Epithelial cell of esophagus (primary cell): Measurements from ENCODE around the gene GANAB.
A peak's percentile ranks its signal among the peaks of the same experiment; 100 is the strongest.

ENCODE experiments used
- DNase-seq: peaks from one replicate; pipeline ENCODE4 v3.0.0; 2010; ENCODE audit warnings: low read depth
- H3K4me3 ChIP-seq: 2 replicates; pipeline ENCODE4 v1.5.1; 2011; ENCODE audit warnings: mild to moderate bottlenecking, low read length, control low read depth
- TF ChIP-seq, protein P1 (sequence below): IDR thresholded peaks from 2 replicates; pipeline ENCODE4 v1.5.1; 2011; ENCODE audit warnings: low read depth, mild to moderate bottlenecking, low read length, control low read depth, inconsistent platforms; ENCODE audit not compliant: insufficient read depth; ENCODE audit errors: missing control alignments

Gene GANAB

DNA sequence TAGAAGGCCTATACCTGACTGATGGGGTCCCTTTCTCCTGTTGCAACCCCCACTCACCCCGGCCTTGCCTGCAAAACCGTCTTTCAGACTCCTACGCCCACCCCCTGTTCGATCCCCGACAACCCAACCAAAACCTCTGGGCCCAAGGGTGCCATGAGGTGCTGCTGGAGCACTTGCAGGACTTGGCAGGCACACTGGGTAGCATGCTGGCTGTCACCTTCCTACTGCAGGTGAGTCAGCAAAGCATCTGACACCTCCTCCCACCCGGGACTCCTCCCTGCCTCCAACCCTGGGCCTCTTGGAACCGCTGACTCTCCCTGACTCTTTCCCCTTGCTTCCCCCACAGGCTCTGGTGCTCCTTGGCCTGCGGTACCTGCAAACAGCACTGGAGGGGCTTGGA, 32.1 kb downstream of the GANAB start:
- TF ChIP-seq, protein P1, sequence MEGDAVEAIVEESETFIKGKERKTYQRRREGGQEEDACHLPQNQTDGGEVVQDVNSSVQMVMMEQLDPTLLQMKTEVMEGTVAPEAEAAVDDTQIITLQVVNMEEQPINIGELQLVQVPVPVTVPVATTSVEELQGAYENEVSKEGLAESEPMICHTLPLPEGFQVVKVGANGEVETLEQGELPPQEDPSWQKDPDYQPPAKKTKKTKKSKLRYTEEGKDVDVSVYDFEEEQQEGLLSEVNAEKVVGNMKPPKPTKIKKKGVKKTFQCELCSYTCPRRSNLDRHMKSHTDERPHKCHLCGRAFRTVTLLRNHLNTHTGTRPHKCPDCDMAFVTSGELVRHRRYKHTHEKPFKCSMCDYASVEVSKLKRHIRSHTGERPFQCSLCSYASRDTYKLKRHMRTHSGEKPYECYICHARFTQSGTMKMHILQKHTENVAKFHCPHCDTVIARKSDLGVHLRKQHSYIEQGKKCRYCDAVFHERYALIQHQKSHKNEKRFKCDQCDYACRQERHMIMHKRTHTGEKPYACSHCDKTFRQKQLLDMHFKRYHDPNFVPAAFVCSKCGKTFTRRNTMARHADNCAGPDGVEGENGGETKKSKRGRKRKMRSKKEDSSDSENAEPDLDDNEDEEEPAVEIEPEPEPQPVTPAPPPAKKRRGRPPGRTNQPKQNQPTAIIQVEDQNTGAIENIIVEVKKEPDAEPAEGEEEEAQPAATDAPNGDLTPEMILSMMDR = no peak
- DNase-seq = peak; percentile 75
- no peak overlapping the region for H3K4me3 ChIP-seq

DNA sequence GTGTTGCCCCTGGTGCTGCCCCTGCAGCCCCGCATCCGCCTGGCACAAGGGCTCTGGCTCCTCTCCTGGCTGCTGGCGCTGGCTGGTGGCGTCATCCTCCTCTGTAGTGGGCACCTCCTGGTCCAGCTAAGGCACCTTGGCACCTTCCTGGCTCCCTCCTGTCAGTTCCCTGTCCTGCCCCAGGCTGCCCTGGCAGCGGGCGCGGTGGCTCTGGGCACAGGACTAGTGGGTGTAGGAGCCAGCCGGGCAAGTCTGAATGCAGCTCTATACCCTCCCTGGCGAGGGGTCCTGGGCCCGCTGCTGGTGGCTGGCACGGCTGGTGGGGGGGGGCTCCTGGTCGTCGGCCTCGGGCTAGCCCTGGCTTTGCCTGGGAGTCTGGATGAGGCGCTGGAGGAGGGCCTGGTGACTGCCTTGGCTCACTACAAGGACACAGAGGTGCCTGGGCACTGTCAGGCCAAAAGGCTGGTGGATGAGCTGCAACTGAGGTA, 33.1 kb downstream of the GANAB start:
- DNase-seq = no peak
- no peak overlapping the region for H3K4me3 ChIP-seq
- TF ChIP-seq, protein P1 = no peak

DNA sequence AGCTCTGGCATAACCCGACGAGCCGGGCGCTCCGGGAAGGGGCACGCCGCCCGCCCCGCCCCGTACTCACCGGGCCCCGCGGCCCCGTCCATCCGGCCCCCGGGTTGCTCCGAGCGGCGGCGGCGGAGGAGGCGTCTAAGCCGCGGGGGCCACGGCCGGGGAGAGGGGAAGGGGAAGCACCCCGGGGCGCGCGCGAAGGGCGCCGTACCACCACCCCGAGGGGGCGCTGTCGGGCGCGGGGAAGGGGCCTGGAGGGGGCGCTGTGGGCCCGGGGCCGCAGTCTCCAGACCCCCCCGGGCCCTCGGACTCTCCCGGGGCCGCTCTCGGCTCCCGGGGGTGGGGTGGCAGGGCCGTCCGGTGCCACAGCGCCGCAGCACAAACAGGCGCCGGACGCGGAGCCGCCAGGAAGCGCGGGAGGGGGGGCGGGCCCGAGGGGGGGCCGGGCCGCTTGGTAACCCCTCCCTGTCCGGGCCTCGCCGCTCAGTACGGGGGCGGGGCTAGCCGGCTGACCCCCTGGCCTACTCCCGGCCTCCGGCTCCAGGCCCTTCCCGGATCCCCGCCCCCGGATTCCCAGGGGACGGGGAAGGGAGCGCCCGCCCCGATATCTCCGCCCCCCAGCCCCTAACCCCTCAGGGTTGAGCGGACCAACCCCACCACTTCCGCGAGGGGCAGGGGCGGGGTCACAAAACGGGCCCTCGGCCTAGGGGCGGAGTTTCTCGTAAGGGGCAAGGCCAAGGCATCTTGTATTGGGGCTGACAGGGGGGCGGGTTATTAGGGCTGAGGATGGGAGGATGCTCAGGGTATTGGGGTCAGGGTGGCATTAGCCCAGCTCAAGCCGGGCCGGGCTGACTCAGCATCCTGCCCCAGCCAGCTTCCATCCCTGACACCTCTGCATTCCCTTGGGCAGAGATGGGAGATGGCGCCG, 33.8 kb downstream of the GANAB start, which contains the start of the genes EML3 and ROM1:
EML3 (minus strand) TSS at position 410 of the 925 bp plus-strand sequence; CDS start at position 92, 318 bp downstream.
ROM1 (plus strand) TSS at position 892 of the 925 bp plus-strand sequence; CDS start at position 917, 25 bp downstream.
- TF ChIP-seq, protein P1 = peak; percentile 52
- H3K4me3 ChIP-seq = peak within 1 kb of the TSS; percentile 81
- peak; percentile 68 for DNase-seq

DNA sequence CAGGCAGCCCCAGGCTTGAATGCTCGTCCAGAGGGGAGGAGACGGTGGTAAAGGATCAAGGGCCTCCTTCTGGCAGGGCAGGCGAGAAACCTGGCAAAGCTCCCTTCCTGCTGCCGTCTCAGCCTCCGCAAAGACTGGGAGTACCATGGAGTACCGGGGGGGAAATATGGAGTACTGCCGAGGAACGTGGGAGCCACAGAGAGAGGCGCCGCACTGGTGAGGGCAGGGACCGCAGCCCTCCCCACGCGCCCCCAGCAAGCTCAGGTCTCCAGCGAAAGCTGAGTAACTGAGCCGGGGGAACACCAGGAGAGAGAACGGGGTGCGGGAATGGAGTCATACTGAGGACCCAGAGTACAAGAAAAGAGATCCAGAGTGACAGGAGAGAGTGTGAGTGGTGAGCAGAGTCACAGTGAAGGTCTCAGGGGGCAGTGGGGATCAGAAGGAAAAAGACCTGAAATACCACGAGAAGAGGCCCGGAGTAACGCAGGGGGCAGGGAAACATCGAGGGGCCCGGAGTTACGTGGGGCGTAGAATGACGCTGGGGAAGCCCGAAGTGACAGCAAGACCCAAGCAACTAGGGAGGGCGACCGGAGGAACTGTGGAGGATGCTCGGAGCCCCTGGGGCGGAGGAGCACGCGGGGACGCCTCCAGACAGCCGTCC, 34.6 kb downstream of the GANAB start:
- TF ChIP-seq, protein P1 = no peak
- peak; percentile 39 for DNase-seq
- H3K4me3 ChIP-seq = peak overlapping the region; percentile 81

GRCh38 chr11:62610814-62611704, 35.4 kb downstream of the GANAB start:
- TF ChIP-seq, protein P1 = no peak
- DNase-seq = no peak
- H3K4me3 ChIP-seq = peak overlapping the region; percentile 81

GRCh38 chr11:62610403-62610802, 36.0 kb downstream of the GANAB start:
- TF ChIP-seq, protein P1 = no peak
- H3K4me3 ChIP-seq = no peak overlapping the region
- DNase-seq = no peak
